ENCODE measurements around the gene NOP14. TPM values are rescaled to one million over a fixed set of nuclear protein-coding genes. Genes with fewer than 3 reads are reported as not detected.
"Not testable (repeated sequence)": the region's sequence is repeated elsewhere in the genome, so short reads cannot be mapped to it uniquely, and the experiment has no call there.

Gene NOP14
- total RNA-seq, 1 donor from 2014 or later = 16.1 TPM

GRCh38 chr4:2924765-2925301 is 38.4 kb downstream of the NOP14 start:
- intact Hi-C loops (cut with DNase I) = no loop called here
- DNase-seq (ENCODE audit: low spot score) = peak; percentile 43

GRCh38 chr4:2924286-2924685 is 38.9 kb downstream of the NOP14 start:
- peak; percentile 47 for DNase-seq (ENCODE audit: low spot score)
- intact Hi-C loops (cut with DNase I) = no loop called here

GRCh38 chr4:2923668-2924173 is 39.5 kb downstream of the NOP14 start:
- peak; percentile 54 for DNase-seq (ENCODE audit: low spot score)
- intact Hi-C loops (cut with DNase I) = no loop called here

GRCh38 chr4:2923141-2923551 is 40.1 kb downstream of the NOP14 start:
- intact Hi-C loops (cut with DNase I) = no loop called here
- DNase-seq (ENCODE audit: low spot score) = peak; percentile 58

- intact Hi-C loops (cut with DNase I) = not testable (repeated sequence)
- peak; percentile 36 for DNase-seq (ENCODE audit: low spot score)
These were observed 40.6 kb downstream of the NOP14 start for GRCh38 chr4:2922453-2923101.

- intact Hi-C loops (cut with DNase I) = not testable (repeated sequence)
- DNase-seq (ENCODE audit: low spot score) = peak; percentile 15
These were observed 44.5 kb downstream of the NOP14 start for GRCh38 chr4:2918714-2919113.

- DNase-seq (ENCODE audit: low spot score); intact Hi-C loops (cut with DNase I): not testable (repeated sequence)
These were observed 44.9 kb downstream of the NOP14 start for GRCh38 chr4:2918300-2918699.

GRCh38 chr4:2916696-2917095 is 46.5 kb downstream of the NOP14 start:
- DNase-seq (ENCODE audit: low spot score); intact Hi-C loops (cut with DNase I): not testable (repeated sequence)

- intact Hi-C loops (cut with DNase I) = no loop called here
These were observed 47.4 kb downstream of the NOP14 start for GRCh38 chr4:2915789-2916188.

GRCh38 chr4:2914256-2915126 is 48.7 kb downstream of the NOP14 start:
- intact Hi-C loops (cut with DNase I) = no loop called here
- DNase-seq (ENCODE audit: low spot score) = no peak

More at GRCh38 chr4:2915789-2916188, 47.4 kb downstream of the NOP14 start:
- DNase-seq (ENCODE audit: low spot score) = no peak

GRCh38 chr4:2913168-2913567 is 50.0 kb downstream of the NOP14 start:
- no peak for DNase-seq (ENCODE audit: low spot score)
- intact Hi-C loops (cut with DNase I) = no loop called here

GRCh38 chr4:2911868-2912267 is 51.3 kb downstream of the NOP14 start:
- intact Hi-C loops (cut with DNase I) = no loop called here
- DNase-seq (ENCODE audit: low spot score) = no peak

GRCh38 chr4:2910409-2910808 is 52.8 kb downstream of the NOP14 start:
- intact Hi-C loops (cut with DNase I) = no loop called here
- DNase-seq (ENCODE audit: low spot score) = no peak

- intact Hi-C loops (cut with DNase I) = no loop called here
- no peak for DNase-seq (ENCODE audit: low spot score)
These were observed 53.6 kb downstream of the NOP14 start for GRCh38 chr4:2909583-2909982.

GRCh38 chr4:2908686-2909085 is 54.5 kb downstream of the NOP14 start:
- no peak for DNase-seq (ENCODE audit: low spot score)
- intact Hi-C loops (cut with DNase I) = no loop called here

- intact Hi-C loops (cut with DNase I) = no loop called here
- DNase-seq (ENCODE audit: low spot score) = no peak
These were observed 55.4 kb downstream of the NOP14 start for GRCh38 chr4:2907706-2908293.

- no peak for DNase-seq (ENCODE audit: low spot score)
- intact Hi-C loops (cut with DNase I) = no loop called here
These were observed 56.0 kb downstream of the NOP14 start for GRCh38 chr4:2907226-2907625.

- intact Hi-C loops (cut with DNase I) = no loop called here
- no peak for DNase-seq (ENCODE audit: low spot score)
These were observed 57.0 kb downstream of the NOP14 start for GRCh38 chr4:2906218-2906617.

- intact Hi-C loops (cut with DNase I) = no loop called here
- DNase-seq (ENCODE audit: low spot score) = no peak
These were observed 57.7 kb downstream of the NOP14 start for GRCh38 chr4:2905544-2905943.

GRCh38 chr4:2902126-2902525 is 61.1 kb downstream of the NOP14 start:
- DNase-seq (ENCODE audit: low spot score) = no peak
- intact Hi-C loops (cut with DNase I) = no loop called here
